ENCODE data around the gene LPCAT1.

DNA sequence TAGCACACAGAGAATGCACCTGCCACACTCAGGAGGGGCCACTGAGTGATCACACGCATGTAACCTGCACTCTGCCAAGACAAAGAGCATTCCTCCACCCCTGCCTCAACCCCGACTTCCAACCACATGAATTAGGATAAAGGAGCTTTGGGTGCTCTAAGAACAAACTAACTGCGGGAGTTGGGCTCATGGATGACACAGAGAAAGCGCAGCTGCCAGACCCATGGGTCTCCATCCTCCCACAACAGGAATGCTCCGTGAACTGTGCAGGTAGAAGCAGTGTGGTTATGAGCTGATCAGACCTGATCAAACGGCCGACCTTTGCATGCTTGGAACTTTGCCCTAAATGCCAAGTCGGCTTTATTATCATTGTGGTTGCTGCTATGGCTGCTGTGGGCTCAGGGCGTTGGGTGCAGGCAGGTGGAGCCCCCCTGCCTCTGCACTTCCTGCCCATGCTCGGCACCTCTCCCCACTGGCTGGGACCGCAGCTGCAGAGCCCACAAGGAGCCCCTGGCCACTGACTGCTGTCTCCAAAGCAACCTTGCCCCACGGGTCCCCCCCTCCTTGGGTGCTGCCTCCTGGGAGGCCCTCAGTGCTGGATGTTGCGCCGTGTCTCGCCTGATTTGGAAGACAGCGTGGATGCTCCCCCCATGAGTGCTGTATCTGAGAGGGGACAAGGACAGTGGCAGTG lies 75.9 kb downstream of the LPCAT1 start:
- TF ChIP-seq CTCF (IDR thresholded peaks at IDR 0.05) = no peak
- TF ChIP-seq POLR2A (IDR thresholded peaks at IDR 0.05) = no peak

Measured in Peyer's patch (tissue), 4 donors.